Measurements from ENCODE around the gene TMEM63B. TPM values are rescaled to one million over a fixed set of nuclear protein-coding genes. Genes with fewer than 3 reads are reported as not detected.
A peak's percentile ranks its signal among the peaks of the same experiment; 100 is the strongest.

The TMEM63B gene
- total and polyA plus RNA-seq, 2 experiments from 2014 or later: 14.1 to 43.2 TPM

GRCh38 chr6:44166591-44167184, 39.3 kb downstream of the TMEM63B start:
- no peak for DNase-seq
- H3K9me3 ChIP-seq (ENCODE audit: low read depth): no peaks in the 10 kb centered on the region
- H3K4me3 ChIP-seq: no peak overlapping the region
- in situ Hi-C loops (cut with MboI): no loop called here
- H3K27me3 ChIP-seq (replicated peaks; ENCODE audit: insufficient read depth): peaks cover 13% of the 10 kb centered on the region
- H3K9ac ChIP-seq: no peak overlapping the region
- H3K27ac ChIP-seq: no peak overlapping the region
- peaks cover 1% of the 10 kb centered on the region; the same call in 1 of the 2 replicates for H3F3A ChIP-seq (ENCODE audit: insufficient read depth)
- no peak for TF ChIP-seq EZH2phosphoT487 (IDR thresholded peaks at IDR 0.05; ENCODE audit: insufficient read depth, low read depth)
- TF ChIP-seq EZH2 (IDR thresholded peaks at IDR 0.05; ENCODE audit: insufficient read depth, poor library complexity, severe bottlenecking): no peak
- no peak overlapping the region for H3K4me2 ChIP-seq (ENCODE audit: unreplicated experiment)
- no peaks in the 10 kb centered on the region for H3K36me3 ChIP-seq (ENCODE audit: low read depth)
- H2AFZ ChIP-seq: no peak overlapping the region
- H3K9me2 ChIP-seq (ENCODE audit: insufficient read depth): no peaks in the 10 kb centered on the region
- H4K20me1 ChIP-seq (ENCODE audit: insufficient read depth): no peaks in the 10 kb centered on the region
- H3K79me2 ChIP-seq (ENCODE audit: insufficient read depth): no peaks in the 10 kb centered on the region
- 61 to 64% methylated on average over 15 to 16 of the region's 16 CpGs for whole genome bisulfite sequencing, 2 experiments (ENCODE audit: low coverage in 1 of 2, low lambda C conversion rate in 2 of 2, missing lambda C conversion rate in 2 of 2)
- 0 out of 2 replicates have a peak, but pooled peaks cover 2% of the 10 kb centered on the region for H3K4me1 ChIP-seq (ENCODE audit: insufficient read depth)

DNA sequence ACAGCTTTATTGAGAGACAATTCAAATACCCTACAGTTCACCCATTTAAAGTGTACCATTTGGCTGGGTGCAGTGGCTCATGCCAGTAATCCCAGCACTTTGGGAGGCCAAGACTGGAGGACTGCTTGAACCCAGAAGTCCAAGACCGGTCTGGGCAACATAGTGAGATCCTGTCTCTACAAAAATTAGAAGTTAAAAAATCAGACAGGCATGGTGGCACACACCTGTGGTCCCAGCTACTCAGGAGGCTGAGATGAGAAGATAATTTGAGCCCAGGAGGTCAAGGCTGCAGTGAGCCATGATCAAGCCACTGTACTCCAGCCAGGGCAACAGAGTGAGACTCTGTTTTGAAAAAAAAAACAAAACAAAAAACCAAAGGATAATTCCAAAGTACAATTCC, 40.2 kb downstream of the TMEM63B start:
- H3K9me2 ChIP-seq (ENCODE audit: insufficient read depth): no peaks in the 10 kb centered on the region
- 89 to 96% methylated on average over 1 of the region's 1 CpG for WGBS, 2 experiments (ENCODE audit: low coverage in 1 of 2, low lambda C conversion rate in 2 of 2, missing lambda C conversion rate in 2 of 2)
- H3K9me3 ChIP-seq (ENCODE audit: low read depth): no peaks in the 10 kb centered on the region
- peaks cover 12% of the 10 kb centered on the region for H3K27me3 ChIP-seq (replicated peaks; ENCODE audit: insufficient read depth)
- no peaks in the 10 kb centered on the region for H3K4me1 ChIP-seq (ENCODE audit: insufficient read depth)
- H3K79me2 ChIP-seq (ENCODE audit: insufficient read depth): no peaks in the 10 kb centered on the region
- no peak overlapping the region for H3K4me2 ChIP-seq (ENCODE audit: unreplicated experiment)
- H4K20me1 ChIP-seq (ENCODE audit: insufficient read depth): no peaks in the 10 kb centered on the region
- no peak overlapping the region for H3K4me3 ChIP-seq
- TF ChIP-seq EZH2phosphoT487 (IDR thresholded peaks at IDR 0.05; ENCODE audit: insufficient read depth, low read depth) (no peak), EZH2 (IDR thresholded peaks at IDR 0.05; ENCODE audit: insufficient read depth, poor library complexity, severe bottlenecking) (no peak)
- no peaks in the 10 kb centered on the region for H3F3A ChIP-seq (ENCODE audit: insufficient read depth)
- no peak overlapping the region for H2AFZ ChIP-seq
- no peak overlapping the region for H3K27ac ChIP-seq
- H3K9ac ChIP-seq: no peak overlapping the region
- in situ Hi-C loops (cut with MboI): no loop called here
- no peak for DNase-seq
- H3K36me3 ChIP-seq (ENCODE audit: low read depth): no peaks in the 10 kb centered on the region

DNA sequence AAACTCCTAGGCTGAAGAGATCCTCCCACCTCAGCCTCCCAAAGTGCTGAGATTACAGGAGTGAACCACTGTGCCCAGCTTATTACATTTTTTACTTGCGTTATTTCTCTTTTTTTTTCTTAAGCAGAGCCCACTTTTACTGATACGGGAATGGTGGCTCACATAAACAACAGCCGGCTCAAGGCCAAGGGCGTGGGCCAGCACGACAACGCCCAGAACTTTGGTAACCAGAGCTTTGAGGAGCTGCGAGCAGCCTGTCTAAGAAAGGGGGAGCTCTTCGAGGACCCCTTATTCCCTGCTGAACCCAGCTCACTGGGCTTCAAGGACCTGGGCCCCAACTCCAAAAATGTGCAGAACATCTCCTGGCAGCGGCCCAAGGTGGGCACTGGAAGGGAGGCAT, 41.8 kb downstream of the TMEM63B start:
- peak; percentile 53 for DNase-seq
- no peak overlapping the region for H3K9ac ChIP-seq
- H3K9me3 ChIP-seq (ENCODE audit: low read depth): no peaks in the 10 kb centered on the region
- no peak overlapping the region for H2AFZ ChIP-seq
- H3K4me1 ChIP-seq (ENCODE audit: insufficient read depth): peaks cover 2% of the 10 kb centered on the region; the same call in 1 of the 2 replicates
- in situ Hi-C loops (cut with MboI): no loop called here
- H3K4me2 ChIP-seq (ENCODE audit: unreplicated experiment): no peak overlapping the region
- TF ChIP-seq EZH2phosphoT487 (IDR thresholded peaks at IDR 0.05; ENCODE audit: insufficient read depth, low read depth): no peak
- no peak for TF ChIP-seq EZH2 (IDR thresholded peaks at IDR 0.05; ENCODE audit: insufficient read depth, poor library complexity, severe bottlenecking)
- no peaks in the 10 kb centered on the region for H3F3A ChIP-seq (ENCODE audit: insufficient read depth)
- no peaks in the 10 kb centered on the region for H3K9me2 ChIP-seq (ENCODE audit: insufficient read depth)
- 21 to 22% methylated on average over 9 of the region's 9 CpGs for WGBS, 2 experiments (ENCODE audit: low coverage in 1 of 2, low lambda C conversion rate in 2 of 2, missing lambda C conversion rate in 2 of 2)
- H3K27ac ChIP-seq: no peak overlapping the region
- no peaks in the 10 kb centered on the region; the same call in 1 of the 2 replicates for H3K27me3 ChIP-seq (replicated peaks; ENCODE audit: insufficient read depth)
- H3K79me2 ChIP-seq (ENCODE audit: insufficient read depth): no peaks in the 10 kb centered on the region
- no peaks in the 10 kb centered on the region for H3K36me3 ChIP-seq (ENCODE audit: low read depth)
- no peaks in the 10 kb centered on the region for H4K20me1 ChIP-seq (ENCODE audit: insufficient read depth)
- no peak overlapping the region for H3K4me3 ChIP-seq

- H3K36me3 ChIP-seq (ENCODE audit: low read depth): no peaks in the 10 kb centered on the region
- H2AFZ ChIP-seq: no peak overlapping the region
- H3K9me2 ChIP-seq (ENCODE audit: insufficient read depth): no peaks in the 10 kb centered on the region
- H3K27me3 ChIP-seq (replicated peaks; ENCODE audit: insufficient read depth): no peaks in the 10 kb centered on the region; the same call in 1 of the 2 replicates
- H3K79me2 ChIP-seq (ENCODE audit: insufficient read depth): no peaks in the 10 kb centered on the region
- no peak for DNase-seq
- no peaks in the 10 kb centered on the region for H4K20me1 ChIP-seq (ENCODE audit: insufficient read depth)
- H3K9ac ChIP-seq: no peak overlapping the region
- H3F3A ChIP-seq (ENCODE audit: insufficient read depth): no peaks in the 10 kb centered on the region
- H3K4me3 ChIP-seq: no peak overlapping the region
- no peak overlapping the region for H3K4me2 ChIP-seq (ENCODE audit: unreplicated experiment)
- no peak overlapping the region for H3K27ac ChIP-seq
- WGBS, 2 experiments (ENCODE audit: low coverage in 1 of 2, low lambda C conversion rate in 2 of 2, missing lambda C conversion rate in 2 of 2): 57 to 61% methylated on average over 10 of the region's 10 CpGs
- in situ Hi-C loops (cut with MboI): no loop called here
- H3K9me3 ChIP-seq (ENCODE audit: low read depth): no peaks in the 10 kb centered on the region
- no peak for TF ChIP-seq EZH2phosphoT487 (IDR thresholded peaks at IDR 0.05; ENCODE audit: insufficient read depth, low read depth)
- no peak for TF ChIP-seq EZH2 (IDR thresholded peaks at IDR 0.05; ENCODE audit: insufficient read depth, poor library complexity, severe bottlenecking)
- peaks cover 2% of the 10 kb centered on the region; the same call in 1 of the 2 replicates for H3K4me1 ChIP-seq (ENCODE audit: insufficient read depth)
Observed at GRCh38 chr6:44169886-44170570, 42.7 kb downstream of the TMEM63B start.
